PC-9 (cell line): ENCODE results near the gene KAT6B. TPM values are rescaled to one million over a fixed set of nuclear protein-coding genes. Genes with fewer than 3 reads are reported as not detected.

Experiments used
- BruUV-seq: library from RNA; stranded (reverse); fragments of 400-500 nt; replicated peaks from 2 replicates; lab custom pipeline; 2021; lab: Mats Ljungman, UMichigan
- CTCF ChIA-PET: fragments of 300-600 bp; sonication (Branson Sonifier 250); formaldehyde crosslinking; loops from one replicate; lab custom pipeline; 2022; ENCODE audit warnings: antibody characterized with exemption; lab: Charles Lee
- POLR2A ChIA-PET: fragments of 300-600 bp; sonication (Branson Sonifier 250); formaldehyde crosslinking; loops from one replicate; lab custom pipeline; 2022; ENCODE audit warnings: antibody characterized with exemption; ENCODE audit not compliant: unreplicated experiment; lab: Charles Lee
- DNase-seq, 2 experiments: peaks; one replicate each; pipeline versions ENCODE4 v3.0.0 to v3.0.0-alpha.2; 2015 to 2022; ENCODE audit warnings: mixed read lengths in 1 of 2
- H2AFZ ChIP-seq: fragments of 200-600 bp; sonication (generic); 2 replicates; pipeline ENCODE4 v1.8.1; 2017; ENCODE audit warnings: antibody characterized with exemption
- H3F3A ChIP-seq: fragments of 200-600 bp; sonication (generic); 2 replicates; pipeline ENCODE4 v1.8.1; 2017; ENCODE audit warnings: antibody characterized with exemption, mild to moderate bottlenecking, low read depth; ENCODE audit not compliant: insufficient read depth
- H3K27ac ChIP-seq: fragments of 200-600 bp; sonication (generic); 2 replicates; pipeline ENCODE4 v1.6.1; 2016; ENCODE audit warnings: mixed run types
- H3K27me3 ChIP-seq: fragments of 200-600 bp; sonication (generic); 2 replicates; pipeline ENCODE4 v1.6.1; 2016; ENCODE audit warnings: low read depth, mixed run types; ENCODE audit not compliant: insufficient read depth
- H3K36me3 ChIP-seq: fragments of 200-600 bp; sonication (generic); 2 replicates; pipeline ENCODE4 v1.6.1; 2016; ENCODE audit warnings: low read depth, mixed run types
- H3K4me1 ChIP-seq: fragments of 200-600 bp; sonication (generic); replicated peaks from 2 replicates; pipeline ENCODE4 v1.6.1; 2016; ENCODE audit warnings: mixed run types; ENCODE audit not compliant: insufficient read depth
- H3K4me2 ChIP-seq: fragments of 200-600 bp; sonication (generic); 2 replicates; pipeline ENCODE4 v1.6.1; 2017; ENCODE audit warnings: mixed run types
- H3K4me3 ChIP-seq: fragments of 200-600 bp; sonication (generic); 2 replicates; pipeline ENCODE4 v1.6.1; 2016; ENCODE audit warnings: mixed run types
- H3K79me2 ChIP-seq: fragments of 200-600 bp; sonication (generic); 2 replicates; pipeline ENCODE4 v1.6.1; 2017; ENCODE audit warnings: low read depth, mixed run types
- H3K9me2 ChIP-seq: fragments of 200-600 bp; sonication (generic); 2 replicates; pipeline ENCODE4 v1.8.1; 2017; ENCODE audit warnings: mild to moderate bottlenecking; ENCODE audit not compliant: insufficient read depth
- H3K9me3 ChIP-seq: fragments of 200-600 bp; sonication (generic); 2 replicates; pipeline ENCODE4 v1.8.1; 2016; ENCODE audit warnings: low read depth; ENCODE audit not compliant: insufficient read depth
- H4K20me1 ChIP-seq: fragments of 200-600 bp; sonication (generic); 2 replicates; pipeline ENCODE4 v1.8.1; 2017; ENCODE audit not compliant: insufficient read depth
- EZH2 ChIP-seq: fragments of 200-600 bp; sonication (generic); IDR thresholded peaks from 2 replicates; pipeline ENCODE4 v1.8.0; 2017; ENCODE audit warnings: antibody characterized with exemption, low read depth
- intact Hi-C: fragments of 100-400 bp; cut with micrococcal nuclease; formaldehyde crosslinking; loops from one replicate; pipeline ENCODE4 v1.10.0; 2022; ENCODE audit not compliant: unreplicated experiment
- total RNA-seq: library from RNA; stranded (reverse); gene quantifications from 2 replicates; pipeline ENCODE4 v1.2.3, GENCODE V29; 2021
- TF ChIP-seq, protein P1 (sequence below): fragments of 200-600 bp; sonication (generic); conservative IDR thresholded peaks from 2 replicates; pipeline ENCODE4 v1.6.1; 2017; ENCODE audit warnings: mixed run types, antibody characterized with exemption, mild to moderate bottlenecking, moderate library complexity

The KAT6B gene
- total RNA-seq, 1 experiment from 2014 or later: 30.9 TPM

DNA sequence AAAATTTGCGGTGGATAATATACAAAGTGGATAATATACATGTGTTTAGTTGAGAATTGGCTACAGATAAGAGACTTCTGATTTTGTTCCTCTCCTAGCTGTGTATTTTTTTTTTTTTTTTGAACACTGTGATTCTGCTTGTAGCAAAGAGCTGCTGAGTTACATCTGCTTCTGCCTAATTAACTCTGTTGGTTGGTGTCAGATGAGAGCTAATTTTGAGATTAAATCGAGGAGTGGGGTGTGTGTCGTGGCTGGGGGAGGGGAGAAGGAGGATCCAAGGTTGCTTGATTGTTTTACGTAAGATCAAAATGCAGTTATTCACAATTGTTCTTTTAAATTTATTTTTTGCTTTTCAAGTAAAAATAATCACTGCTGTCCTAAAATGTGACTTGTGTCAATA lies 11.3 kb downstream of the KAT6B start:
- Histone ChIP-seq H3F3A (no peaks in the 10 kb centered on the region), H3K9me3 (no peaks in the 10 kb centered on the region), H2AFZ (no peak overlapping the region), H3K4me2 (no peak overlapping the region), H3K36me3 (no peaks in the 10 kb centered on the region), H3K79me2 (peaks cover 48% of the 10 kb centered on the region), H3K4me1 (no peaks in the 10 kb centered on the region), H3K27ac (no peak overlapping the region), H3K9me2 (no peaks in the 10 kb centered on the region), H3K4me3 (no peak overlapping the region), H3K27me3 (no peaks in the 10 kb centered on the region), H4K20me1 (peaks cover 12% of the 10 kb centered on the region)
- intact Hi-C loops: no loop called here
- TF ChIP-seq, protein P1, sequence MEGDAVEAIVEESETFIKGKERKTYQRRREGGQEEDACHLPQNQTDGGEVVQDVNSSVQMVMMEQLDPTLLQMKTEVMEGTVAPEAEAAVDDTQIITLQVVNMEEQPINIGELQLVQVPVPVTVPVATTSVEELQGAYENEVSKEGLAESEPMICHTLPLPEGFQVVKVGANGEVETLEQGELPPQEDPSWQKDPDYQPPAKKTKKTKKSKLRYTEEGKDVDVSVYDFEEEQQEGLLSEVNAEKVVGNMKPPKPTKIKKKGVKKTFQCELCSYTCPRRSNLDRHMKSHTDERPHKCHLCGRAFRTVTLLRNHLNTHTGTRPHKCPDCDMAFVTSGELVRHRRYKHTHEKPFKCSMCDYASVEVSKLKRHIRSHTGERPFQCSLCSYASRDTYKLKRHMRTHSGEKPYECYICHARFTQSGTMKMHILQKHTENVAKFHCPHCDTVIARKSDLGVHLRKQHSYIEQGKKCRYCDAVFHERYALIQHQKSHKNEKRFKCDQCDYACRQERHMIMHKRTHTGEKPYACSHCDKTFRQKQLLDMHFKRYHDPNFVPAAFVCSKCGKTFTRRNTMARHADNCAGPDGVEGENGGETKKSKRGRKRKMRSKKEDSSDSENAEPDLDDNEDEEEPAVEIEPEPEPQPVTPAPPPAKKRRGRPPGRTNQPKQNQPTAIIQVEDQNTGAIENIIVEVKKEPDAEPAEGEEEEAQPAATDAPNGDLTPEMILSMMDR: no peak
- TF ChIP-seq EZH2: no peak
- no peak for DNase-seq
- CTCF ChIA-PET: interaction anchor here (0.7 kb wide), 1 partner anchor 193 kb away, joined by 4 read pairs; no protein-coding TSS in a partner anchor
- POLR2A ChIA-PET: interaction anchor here (0.6 kb wide), 1 partner anchor 189 kb away, joined by 3 read pairs; no protein-coding TSS in a partner anchor
- no TSS peak for BruUV-seq

DNA sequence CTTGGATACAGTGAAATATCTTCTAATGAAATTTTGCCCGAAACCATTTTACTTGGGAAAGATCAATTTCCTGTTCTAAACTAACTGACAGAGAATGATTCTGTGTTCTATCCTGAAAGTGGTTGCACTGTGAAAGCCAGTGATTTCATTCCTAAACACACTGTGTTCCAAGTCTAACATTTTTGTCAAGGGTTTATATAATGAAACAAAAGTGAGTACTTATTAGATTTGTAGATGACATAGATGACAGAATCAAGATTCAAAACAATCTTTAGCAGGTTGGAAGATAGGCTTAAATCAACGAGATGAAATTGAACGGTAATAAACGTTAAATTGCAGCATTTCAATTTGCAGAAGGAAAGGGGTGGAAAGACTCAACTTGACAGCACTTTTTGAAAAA lies 13.3 kb downstream of the KAT6B start:
- H3K36me3 ChIP-seq: no peaks in the 10 kb centered on the region
- intact Hi-C loops: no loop called here
- H4K20me1 ChIP-seq: peaks cover 5% of the 10 kb centered on the region; the same call in 1 of the 2 replicates

DNA sequence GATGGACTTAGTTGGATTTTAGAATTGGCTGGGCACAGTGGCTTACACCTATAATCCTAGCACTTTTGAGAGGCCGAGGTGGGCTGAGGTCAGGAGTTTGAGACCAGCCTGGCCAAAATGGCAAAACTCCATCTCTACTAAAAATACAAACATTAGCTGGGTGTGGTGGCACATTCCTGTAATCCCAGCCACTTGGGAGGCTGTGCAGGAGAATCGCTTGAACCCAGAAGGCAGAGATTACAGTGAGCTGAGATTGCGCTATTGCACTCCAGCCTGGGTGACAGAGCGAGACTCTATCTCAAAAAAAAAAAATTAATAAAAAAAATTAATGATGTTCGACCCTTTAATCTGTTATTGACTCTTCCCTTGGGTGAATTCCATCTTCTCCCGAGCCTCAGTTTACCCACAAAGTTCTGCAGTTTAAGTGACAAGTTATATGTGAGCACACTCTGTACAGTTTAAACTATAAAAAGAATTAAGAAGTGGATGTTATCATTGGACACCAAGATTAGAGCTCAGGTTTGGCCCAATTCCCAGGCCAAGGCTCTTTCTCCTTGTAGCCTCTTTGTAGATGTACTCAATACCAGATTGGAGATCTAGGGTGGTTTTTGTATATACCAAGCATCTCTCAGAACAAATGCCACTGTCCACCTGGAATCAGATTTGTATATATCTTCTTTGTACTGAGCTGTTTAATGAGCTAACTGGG lies 15.0 kb downstream of the KAT6B start:
- intact Hi-C loops: no loop called here
- H4K20me1 ChIP-seq: no peaks in the 10 kb centered on the region

More for the DNA sequence above, 13.3 kb downstream of the KAT6B start:
- Histone ChIP-seq H3K27ac (no peak overlapping the region), H3K4me3 (no peak overlapping the region), H3K9me2 (no peaks in the 10 kb centered on the region), H2AFZ (no peak overlapping the region), H3K4me2 (no peak overlapping the region), H3K27me3 (no peaks in the 10 kb centered on the region), H3K4me1 (no peaks in the 10 kb centered on the region), H3K9me3 (no peaks in the 10 kb centered on the region), H3K79me2 (peaks cover 34% of the 10 kb centered on the region), H3F3A (no peaks in the 10 kb centered on the region)
- ChIA-PET CTCF (no interaction called here), POLR2A (no interaction called here)
- DNase-seq: no peak
- no peak for TF ChIP-seq EZH2
- TF ChIP-seq, protein P1: no peak
- BruUV-seq: no TSS peak

More for the DNA sequence above, 15.0 kb downstream of the KAT6B start:
- no peaks in the 10 kb centered on the region for H3K4me1 ChIP-seq
- H3F3A ChIP-seq: no peaks in the 10 kb centered on the region
- H3K4me2 ChIP-seq: no peak overlapping the region
- no peaks in the 10 kb centered on the region for H3K9me3 ChIP-seq
- H3K9me2 ChIP-seq: no peaks in the 10 kb centered on the region
- no peaks in the 10 kb centered on the region for H3K36me3 ChIP-seq
- no peak overlapping the region for H2AFZ ChIP-seq
- H3K27ac ChIP-seq: no peak overlapping the region
- no peak overlapping the region for H3K4me3 ChIP-seq
- peaks cover 33% of the 10 kb centered on the region for H3K79me2 ChIP-seq
- ChIA-PET CTCF (no interaction called here), POLR2A (interaction anchor here (0.6 kb wide), 2 partner anchors 58 to 538 kb away, joined by 4 to 17 read pairs; no protein-coding TSS in a partner anchor)
- no peak for DNase-seq
- no TSS peak for BruUV-seq
- TF ChIP-seq EZH2: no peak
- TF ChIP-seq, protein P1: no peak
- H3K27me3 ChIP-seq: no peaks in the 10 kb centered on the region
